ENCODE results near the gene XYLT2.
A peak's percentile ranks its signal among the peaks of the same experiment; 100 is the strongest.

Gene XYLT2

DNA sequence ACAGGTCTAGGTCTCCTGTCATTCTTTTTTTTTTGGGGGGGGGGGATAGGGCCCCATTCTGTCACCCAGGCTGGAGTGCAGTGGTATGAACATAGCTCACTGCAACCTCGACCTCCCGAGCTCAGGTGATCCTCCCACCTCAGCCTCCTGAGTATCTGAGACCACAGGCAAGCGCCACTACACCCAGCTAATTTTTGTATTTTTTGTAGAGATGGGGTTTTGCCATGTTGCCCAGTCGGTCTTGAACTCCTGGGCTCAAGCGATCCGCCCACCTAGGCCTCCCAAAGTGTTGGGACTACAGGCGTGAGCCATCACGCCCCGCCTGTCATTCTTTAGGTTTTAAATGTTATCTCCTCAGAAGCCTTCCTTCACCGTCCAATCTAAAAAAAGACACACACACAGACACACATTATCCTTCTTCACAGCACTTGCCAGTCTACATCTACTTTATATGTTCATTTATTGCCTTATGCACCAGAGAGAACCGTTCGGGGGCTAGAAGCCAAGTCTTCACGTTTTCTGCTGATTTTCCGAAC lies 26.4 kb downstream of the XYLT2 start:
- H3K4me3 ChIP-seq (replicated peaks; ENCODE audit: low read depth, low read length): peak overlapping the region; percentile 73
- DNase-seq (ENCODE audit: extremely low read depth, low read depth): no peak
- TF ChIP-seq CTCF (IDR thresholded peaks at IDR 0.05; ENCODE audit: low read depth, low read length, missing control alignments): no peak

- DNase-seq (ENCODE audit: extremely low read depth, low read depth): peak; percentile 74
- no peak for TF ChIP-seq CTCF (IDR thresholded peaks at IDR 0.05; ENCODE audit: low read depth, low read length, missing control alignments)
- H3K4me3 ChIP-seq (replicated peaks; ENCODE audit: low read depth, low read length): peak within 1 kb of the TSS; percentile 73
Observed at GRCh38 chr17:50372758-50373556, 27.0 kb downstream of the XYLT2 start, which contains the start of the genes EME1 and MRPL27. Gene EME1, plus strand, starts transcription at chr17:50373229. Its CDS starts 1,980 bp downstream, at chr17:50375209. Gene MRPL27, minus strand, starts transcription at chr17:50373184. Its CDS starts 14 bp downstream, at chr17:50373170.

GRCh38 chr17:50373705-50374104 lies 27.8 kb downstream of the XYLT2 start:
- no peak for DNase-seq (ENCODE audit: extremely low read depth, low read depth)
- peak overlapping the region; percentile 73 for H3K4me3 ChIP-seq (replicated peaks; ENCODE audit: low read depth, low read length)
- no peak for TF ChIP-seq CTCF (IDR thresholded peaks at IDR 0.05; ENCODE audit: low read depth, low read length, missing control alignments)

GRCh38 chr17:50375858-50376538 lies 30.1 kb downstream of the XYLT2 start:
- no peak for TF ChIP-seq CTCF (IDR thresholded peaks at IDR 0.05; ENCODE audit: low read depth, low read length, missing control alignments)
- no peak overlapping the region for H3K4me3 ChIP-seq (replicated peaks; ENCODE audit: low read depth, low read length)
- DNase-seq (ENCODE audit: extremely low read depth, low read depth): no peak

GRCh38 chr17:50379351-50380132 lies 33.6 kb downstream of the XYLT2 start:
- DNase-seq (ENCODE audit: extremely low read depth, low read depth): no peak
- TF ChIP-seq CTCF (IDR thresholded peaks at IDR 0.05; ENCODE audit: low read depth, low read length, missing control alignments): no peak

More at GRCh38 chr17:50379351-50380132, 33.6 kb downstream of the XYLT2 start:
- H3K4me3 ChIP-seq (replicated peaks; ENCODE audit: low read depth, low read length): no peak overlapping the region

Data from HFF-Myc (cell line).